GM23338 (cell line): Measurements from ENCODE around the gene PTGS1. TPM values are rescaled to one million over a fixed set of nuclear protein-coding genes. Genes with fewer than 3 reads are reported as not detected.

ENCODE experiments used
- ATAC-seq: fragments of 200-7000 bp; cut with Tn5 transposase; 3 replicates; pipeline ENCODE4 v1.9.1; 2020
- DNase-seq: peaks from one replicate; pipeline ENCODE4 v3.0.0-alpha.2; 2015; ENCODE audit warnings: low spot score
- H2AFZ ChIP-seq: fragments of 200-600 bp; sonication (generic); 2 replicates; pipeline ENCODE4 v1.8.0; 2016; ENCODE audit warnings: antibody characterized with exemption, mild to moderate bottlenecking, moderate library complexity
- H3F3A ChIP-seq: fragments of 200-600 bp; sonication (generic); replicated peaks from 2 replicates; pipeline ENCODE4 v1.8.0; 2017; ENCODE audit warnings: antibody characterized with exemption, mixed run types, low read depth
- H3K27ac ChIP-seq: fragments of 200-600 bp; sonication (generic); 2 replicates; pipeline ENCODE4 v1.6.1; 2016; ENCODE audit warnings: low read depth
- H3K27me3 ChIP-seq: fragments of 200-600 bp; sonication (generic); 2 replicates; pipeline ENCODE4 v1.8.0; 2016; ENCODE audit warnings: mild to moderate bottlenecking, mixed run types, moderate library complexity; ENCODE audit not compliant: insufficient read depth
- H3K36me3 ChIP-seq: fragments of 200-600 bp; sonication (generic); 2 replicates; pipeline ENCODE4 v1.8.0; 2016; ENCODE audit warnings: mild to moderate bottlenecking; ENCODE audit not compliant: insufficient read depth
- H3K4me1 ChIP-seq: fragments of 200-600 bp; sonication (generic); 2 replicates; pipeline ENCODE4 v1.8.0; 2016; ENCODE audit warnings: mild to moderate bottlenecking, moderate library complexity; ENCODE audit not compliant: insufficient read depth
- H3K4me2 ChIP-seq: fragments of 200-600 bp; sonication (generic); 2 replicates; pipeline ENCODE4 v1.7.1; 2017; ENCODE audit warnings: mixed run types
- H3K4me3 ChIP-seq: fragments of 200-600 bp; sonication (generic); 2 replicates; pipeline ENCODE4 v1.6.1; 2016; ENCODE audit warnings: mixed run types
- H3K79me2 ChIP-seq: fragments of 200-600 bp; sonication (generic); replicated peaks from 2 replicates; pipeline ENCODE4 v1.8.0; 2017; ENCODE audit warnings: mild to moderate bottlenecking; ENCODE audit not compliant: insufficient read depth
- H3K9me2 ChIP-seq: fragments of 200-600 bp; sonication (generic); 2 replicates; pipeline ENCODE4 v1.8.0; 2017; ENCODE audit not compliant: insufficient read depth
- H4K20me1 ChIP-seq: fragments of 200-600 bp; sonication (generic); replicated peaks from 2 replicates; pipeline ENCODE4 v1.8.0; 2017; ENCODE audit warnings: mild to moderate bottlenecking; ENCODE audit not compliant: insufficient read depth
- H3K27ac Mint-ChIP-seq: 2 replicates; pipeline ENCODE4 v1.8.0; 2020; ENCODE audit warnings: inconsistent platforms, mild to moderate bottlenecking, moderate library complexity, mixed read lengths
- H3K27me3 Mint-ChIP-seq: 3 replicates; pipeline ENCODE4 v1.8.0; 2022; ENCODE audit warnings: low read depth, mild to moderate bottlenecking, moderate library complexity, mixed read lengths, inconsistent platforms; ENCODE audit not compliant: insufficient read depth, poor library complexity
- H3K36me3 Mint-ChIP-seq: 3 replicates; pipeline ENCODE4 v1.8.0; 2021; ENCODE audit warnings: low read depth, mild to moderate bottlenecking, inconsistent platforms, moderate library complexity, mixed read lengths
- H3K4me1 Mint-ChIP-seq: 3 replicates; pipeline ENCODE4 v1.8.0; 2020; ENCODE audit warnings: mild to moderate bottlenecking, inconsistent platforms, mixed read lengths
- H3K4me3 Mint-ChIP-seq: 3 replicates; pipeline ENCODE4 v1.8.0; 2021; ENCODE audit warnings: moderate library complexity, mild to moderate bottlenecking, inconsistent platforms, mixed read lengths
- H3K9me3 Mint-ChIP-seq: 3 replicates; pipeline ENCODE4 v1.8.0; 2020; ENCODE audit warnings: moderate library complexity, mild to moderate bottlenecking, inconsistent platforms, mixed read lengths
- CREB1 ChIP-seq: fragments of 250-450 bp; sonication (Bioruptor Pico); IDR thresholded peaks from 2 replicates; pipeline ENCODE4 v1.5.0; 2020; ENCODE audit warnings: low read depth, mild to moderate bottlenecking, moderate library complexity
- CTCF ChIP-seq, 2 experiments: fragments of 200-600 bp in 1 of 2; sonication (generic) in 1 of 2; conservative IDR thresholded peaks; 2 replicates each; pipeline versions ENCODE4 v1.5.1 to v1.6.1; 2016 to 2017; ENCODE audit warnings: antibody characterized with exemption in 2 of 2, low read depth in 2 of 2, mild to moderate bottlenecking in 2 of 2, moderate library complexity in 1 of 2
- ETS1 ChIP-seq: IDR thresholded peaks from 2 replicates; pipeline ENCODE4 v1.6.1; 2016; ENCODE audit warnings: antibody characterized with exemption
- EZH2 ChIP-seq: fragments of 200-600 bp; sonication (generic); IDR thresholded peaks from one replicate; pipeline ENCODE4 v1.8.0; 2017; ENCODE audit warnings: antibody characterized with exemption, mild to moderate bottlenecking, low read depth; ENCODE audit not compliant: unreplicated experiment
- EZH2phosphoT487 ChIP-seq: fragments of 200-600 bp; sonication (generic); IDR thresholded peaks from one replicate; pipeline ENCODE4 v1.8.1; 2018; ENCODE audit warnings: antibody characterized with exemption; ENCODE audit not compliant: unreplicated experiment
- JUNB ChIP-seq: IDR thresholded peaks from one replicate; pipeline ENCODE4 v1.6.1; 2016; ENCODE audit warnings: antibody characterized with exemption; ENCODE audit not compliant: unreplicated experiment
- POLR2AphosphoS5 ChIP-seq: IDR thresholded peaks from 2 replicates; pipeline ENCODE4 v1.6.1; 2016; ENCODE audit warnings: antibody characterized with exemption, low read depth
- REST ChIP-seq: IDR thresholded peaks from one replicate; pipeline ENCODE4 v1.6.1; 2018; ENCODE audit warnings: antibody characterized with exemption; ENCODE audit not compliant: unreplicated experiment
- STAT1 ChIP-seq: IDR thresholded peaks from one replicate; pipeline ENCODE4 v1.6.1; 2016; ENCODE audit warnings: antibody characterized with exemption; ENCODE audit not compliant: unreplicated experiment
- ZNF114 ChIP-seq: fragments of 250-450 bp; sonication (Bioruptor Pico); IDR thresholded peaks from 2 replicates; pipeline ENCODE4 v1.5.0; 2020; ENCODE audit warnings: mild to moderate bottlenecking, moderate library complexity
- ZNF331 ChIP-seq: fragments of 250-450 bp; sonication (Bioruptor Pico); IDR thresholded peaks from 2 replicates; pipeline ENCODE4 v1.5.0; 2020; ENCODE audit warnings: low read depth, mild to moderate bottlenecking, moderate library complexity
- ZNF462 ChIP-seq: fragments of 250-450 bp; sonication (Bioruptor Pico); IDR thresholded peaks from 2 replicates; pipeline ENCODE4 v1.5.0; 2020; ENCODE audit warnings: mild to moderate bottlenecking, moderate library complexity
- polyA plus RNA-seq: library from polyadenylated mRNA; unstranded; fragments of >200 nt; fragmentation: Nextera tagmentation; extraction: Ambion mirVana; gene quantifications from 2 replicates; pipeline ENCODE4 v1.2.1, GENCODE V29; 2016
- total RNA-seq: library from RNA; depleted of rRNA; stranded (reverse); fragments of >200 nt; shearing (Covaris generic); gene quantifications from 2 replicates; pipeline ENCODE4 v1.2.3, GENCODE V29; 2014

PTGS1 gene
- total and polyA plus RNA-seq, 2 experiments from 2014 or later = 0.48 to 1.3 TPM

- TF ChIP-seq ZNF462 (CRISPR knock-in tag) (no peak), STAT1 (no peak)
Observed at GRCh38 chr9:122338536-122338935, 32.3 kb upstream of the PTGS1 start (continued).

GRCh38 chr9:122338994-122339393, 31.8 kb upstream of the PTGS1 start:
- Histone ChIP-seq H3K36me3 (no peaks in the 10 kb centered on the region), H4K20me1 (no peaks in the 10 kb centered on the region; the same call in 1 of the 2 replicates), H3K27ac (no peak overlapping the region), H3K4me1 (peaks cover 57% of the 10 kb centered on the region), H3F3A (0 out of 2 replicates have a peak, but pooled peaks cover 4% of the 10 kb centered on the region), H2AFZ (no peak overlapping the region), H3K27me3 (no peaks in the 10 kb centered on the region), H3K4me2 (0 out of 2 replicates have a peak overlapping the region, but pooled peaks have one; percentile 20), H3K9me2 (no peaks in the 10 kb centered on the region), H3K4me3 (no peak overlapping the region), H3K79me2 (no peaks in the 10 kb centered on the region)
- DNase-seq (no peak), ATAC-seq (no peak)
- H3K27me3 Mint-ChIP-seq = peaks cover 24% of the 10 kb centered on the region
- no peaks in the 10 kb centered on the region for H3K9me3 Mint-ChIP-seq
- H3K4me1 Mint-ChIP-seq = peaks cover 72% of the 10 kb centered on the region
- no peak overlapping the region for H3K4me3 Mint-ChIP-seq
- H3K27ac Mint-ChIP-seq = no peak overlapping the region
- H3K36me3 Mint-ChIP-seq = no peaks in the 10 kb centered on the region
- no peak for TF ChIP-seq CREB1 (CRISPR knock-in tag)
- no peak for TF ChIP-seq ZNF114
- TF ChIP-seq JUNB = no peak
- TF ChIP-seq ETS1 = no peak
- TF ChIP-seq CTCF (conservative IDR thresholded peaks at IDR 0.05; ENCODE audit: low read depth in 2 of 2) = no peak
- no peak for TF ChIP-seq EZH2phosphoT487
- TF ChIP-seq POLR2AphosphoS5 = no peak
- TF ChIP-seq EZH2 = no peak
- no peak for TF ChIP-seq STAT1
- no peak for TF ChIP-seq REST
- no peak for TF ChIP-seq ZNF331 (CRISPR knock-in tag)
